ENCODE data around the gene GSTT4. TPM values are rescaled to one million over a fixed set of nuclear protein-coding genes. Genes with fewer than 3 reads are reported as not detected.

GSTT4 gene
- total RNA-seq, 3 donors from 2014 or later (not counting 1 experiment from before 2014, with no cell fraction given) = not detected

DNA sequence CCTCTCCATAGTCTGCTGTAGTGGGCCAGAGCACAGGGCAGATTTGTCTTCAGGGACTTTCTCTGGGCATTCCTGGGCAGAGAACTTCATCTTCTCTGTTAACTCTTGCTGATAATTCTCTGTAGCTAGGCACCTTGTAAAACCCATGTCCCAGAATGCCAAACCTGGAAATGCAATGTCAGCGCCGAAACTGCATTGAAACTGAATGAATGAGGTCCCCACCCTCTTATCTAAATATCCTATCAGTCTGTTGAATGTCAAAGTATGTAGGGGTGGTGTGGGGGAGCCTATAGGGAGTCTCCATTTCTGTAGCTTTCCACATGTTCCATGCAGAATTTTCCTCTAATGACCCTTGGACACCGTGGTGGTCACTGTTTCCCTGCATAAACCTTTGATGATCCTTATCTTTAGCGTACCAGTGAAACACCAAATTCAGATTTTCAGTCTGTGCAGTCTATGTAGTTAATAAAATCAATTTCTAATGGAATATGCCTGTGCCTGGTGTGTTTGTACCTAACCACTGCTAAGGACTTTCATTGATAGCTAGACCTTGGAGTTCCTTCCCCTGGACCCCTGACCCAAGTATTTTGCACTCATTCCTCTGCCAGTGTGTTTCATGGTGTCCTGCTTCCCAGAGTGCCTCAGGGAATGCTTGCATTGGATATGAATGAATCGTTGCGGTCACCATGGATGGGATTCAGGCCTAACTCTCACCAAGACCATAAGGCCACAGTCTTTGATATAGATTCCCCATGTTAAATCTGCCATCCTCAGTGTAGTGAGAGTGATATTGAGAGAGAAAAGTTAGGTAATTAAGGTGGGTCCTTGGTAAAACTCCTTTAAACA is 3.4 kb upstream of the GSTT4 start:
- Histone ChIP-seq H3K27ac (ENCODE audit: low read length) (no peak overlapping the region), H3K4me3 (ENCODE audit: low read length) (no peak overlapping the region), H3K9me3 (ENCODE audit: control insufficient read depth, insufficient read depth, low read length) (no peaks in the 10 kb centered on the region), H3K27me3 (ENCODE audit: control insufficient read depth, insufficient read depth, low read length) (peaks cover 1% of the 10 kb centered on the region), H3K4me1 (ENCODE audit: control insufficient read depth, insufficient read depth, low read length) (peaks cover 13% of the 10 kb centered on the region), H3K36me3 (ENCODE audit: control insufficient read depth, insufficient read depth, low read length) (no peaks in the 10 kb centered on the region)
- ATAC-seq (no peak), DNase-seq (no peak)
- Mint-ChIP-seq H3K36me3 (no peaks in the 10 kb centered on the region), H3K27ac (no peak overlapping the region), H3K27me3 (ENCODE audit: low read depth in 2 of 2) (no peaks in the 10 kb centered on the region), H3K4me1 (peaks cover 14 to 24% of the 10 kb centered on the region in 2 donors), H3K9me3 (no peaks in the 10 kb centered on the region), H3K4me3 (no peak overlapping the region)
- TF ChIP-seq, protein P1, sequence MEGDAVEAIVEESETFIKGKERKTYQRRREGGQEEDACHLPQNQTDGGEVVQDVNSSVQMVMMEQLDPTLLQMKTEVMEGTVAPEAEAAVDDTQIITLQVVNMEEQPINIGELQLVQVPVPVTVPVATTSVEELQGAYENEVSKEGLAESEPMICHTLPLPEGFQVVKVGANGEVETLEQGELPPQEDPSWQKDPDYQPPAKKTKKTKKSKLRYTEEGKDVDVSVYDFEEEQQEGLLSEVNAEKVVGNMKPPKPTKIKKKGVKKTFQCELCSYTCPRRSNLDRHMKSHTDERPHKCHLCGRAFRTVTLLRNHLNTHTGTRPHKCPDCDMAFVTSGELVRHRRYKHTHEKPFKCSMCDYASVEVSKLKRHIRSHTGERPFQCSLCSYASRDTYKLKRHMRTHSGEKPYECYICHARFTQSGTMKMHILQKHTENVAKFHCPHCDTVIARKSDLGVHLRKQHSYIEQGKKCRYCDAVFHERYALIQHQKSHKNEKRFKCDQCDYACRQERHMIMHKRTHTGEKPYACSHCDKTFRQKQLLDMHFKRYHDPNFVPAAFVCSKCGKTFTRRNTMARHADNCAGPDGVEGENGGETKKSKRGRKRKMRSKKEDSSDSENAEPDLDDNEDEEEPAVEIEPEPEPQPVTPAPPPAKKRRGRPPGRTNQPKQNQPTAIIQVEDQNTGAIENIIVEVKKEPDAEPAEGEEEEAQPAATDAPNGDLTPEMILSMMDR (IDR thresholded peaks at IDR 0.05) = no peak
- 87% methylated on average over 6 of the region's 6 CpGs for WGBS (ENCODE audit: insufficient coverage)
- intact Hi-C loops (cut with micrococcal nuclease) = no loop called here

GRCh38 chr22:24008022-24008283 is 2.7 kb upstream of the GSTT4 start:
- WGBS (ENCODE audit: insufficient coverage) = 74% methylated on average over 1 of the region's 1 CpG
- no peaks in the 10 kb centered on the region for H3K36me3 Mint-ChIP-seq
- H3K27ac ChIP-seq (ENCODE audit: low read length) = no peak overlapping the region
- H3K4me1 Mint-ChIP-seq = peaks cover 13 to 19% of the 10 kb centered on the region in 2 donors
- peaks cover 13% of the 10 kb centered on the region for H3K4me1 ChIP-seq (ENCODE audit: control insufficient read depth, insufficient read depth, low read length)
- H3K9me3 Mint-ChIP-seq = no peaks in the 10 kb centered on the region
- H3K4me3 ChIP-seq (ENCODE audit: low read length) = no peak overlapping the region
- H3K4me3 Mint-ChIP-seq = no peak overlapping the region
- TF ChIP-seq, protein P1 (IDR thresholded peaks at IDR 0.05) = no peak
- peaks cover 3% of the 10 kb centered on the region for H3K27me3 ChIP-seq (ENCODE audit: control insufficient read depth, insufficient read depth, low read length)
- H3K36me3 ChIP-seq (ENCODE audit: control insufficient read depth, insufficient read depth, low read length) = no peaks in the 10 kb centered on the region
- no peak for DNase-seq
- intact Hi-C loops (cut with micrococcal nuclease) = no loop called here
- no peaks in the 10 kb centered on the region for H3K27me3 Mint-ChIP-seq (ENCODE audit: low read depth in 2 of 2)
- no peak overlapping the region for H3K27ac Mint-ChIP-seq
- no peak for ATAC-seq
- H3K9me3 ChIP-seq (ENCODE audit: control insufficient read depth, insufficient read depth, low read length) = no peaks in the 10 kb centered on the region

GRCh38 chr22:24007253-24008021 is 2.2 kb upstream of the GSTT4 start:
- 84% methylated on average over 8 of the region's 8 CpGs for WGBS (ENCODE audit: insufficient coverage)
- no peak for ATAC-seq
- Histone ChIP-seq H3K27me3 (ENCODE audit: control insufficient read depth, insufficient read depth, low read length) (peaks cover 3% of the 10 kb centered on the region), H3K4me1 (ENCODE audit: control insufficient read depth, insufficient read depth, low read length) (peaks cover 13% of the 10 kb centered on the region), H3K27ac (ENCODE audit: low read length) (no peak overlapping the region), H3K4me3 (ENCODE audit: low read length) (no peak overlapping the region), H3K9me3 (ENCODE audit: control insufficient read depth, insufficient read depth, low read length) (no peaks in the 10 kb centered on the region), H3K36me3 (ENCODE audit: control insufficient read depth, insufficient read depth, low read length) (no peaks in the 10 kb centered on the region)
- TF ChIP-seq, protein P1 (IDR thresholded peaks at IDR 0.05) = no peak
- intact Hi-C loops (cut with micrococcal nuclease) = no loop called here
- no peak overlapping the region for H3K27ac Mint-ChIP-seq
- no peak for DNase-seq
- no peaks in the 10 kb centered on the region for H3K9me3 Mint-ChIP-seq
- H3K4me3 Mint-ChIP-seq = no peak overlapping the region
- no peaks in the 10 kb centered on the region for H3K36me3 Mint-ChIP-seq
- H3K4me1 Mint-ChIP-seq = peaks cover 13 to 19% of the 10 kb centered on the region in 2 donors
- no peaks in the 10 kb centered on the region for H3K27me3 Mint-ChIP-seq (ENCODE audit: low read depth in 2 of 2)
